GM18502 (cell line): ENCODE data around the gene RUNX3.

Experiments used
- ATAC-seq: cut with Tn5 transposase; IDR thresholded peaks from one replicate; pipeline ENCODE4 v1.9.1; 2021; ENCODE audit warnings: mild to moderate bottlenecking; ENCODE audit not compliant: unreplicated experiment, poor library complexity

Gene RUNX3

GRCh38 chr1:24949331-24949881 lies 19.3 kb upstream of the RUNX3 start:
- no peak for ATAC-seq

GRCh38 chr1:24948079-24948827 lies 18.2 kb upstream of the RUNX3 start:
- ATAC-seq: no peak

GRCh38 chr1:24946861-24947658 lies 17.0 kb upstream of the RUNX3 start:
- peak; percentile 80 for ATAC-seq

GRCh38 chr1:24945354-24946326 lies 15.6 kb upstream of the RUNX3 start:
- ATAC-seq: no peak

- no peak for ATAC-seq
Observed at GRCh38 chr1:24944318-24944717, 14.2 kb upstream of the RUNX3 start.

- no peak for ATAC-seq
Observed at GRCh38 chr1:24942789-24943188, 12.7 kb upstream of the RUNX3 start.

- ATAC-seq: no peak
Observed at GRCh38 chr1:24941564-24941963, 11.5 kb upstream of the RUNX3 start.

GRCh38 chr1:24940231-24940630 lies 10.2 kb upstream of the RUNX3 start:
- ATAC-seq: no peak

GRCh38 chr1:24939675-24940193 lies 9.7 kb upstream of the RUNX3 start:
- no peak for ATAC-seq

- ATAC-seq: no peak
Observed at GRCh38 chr1:24939040-24939674, 9.1 kb upstream of the RUNX3 start.

- no peak for ATAC-seq
Observed at GRCh38 chr1:24938276-24938675, 8.2 kb upstream of the RUNX3 start.

- no peak for ATAC-seq
Observed at GRCh38 chr1:24936684-24937083, 6.6 kb upstream of the RUNX3 start.

GRCh38 chr1:24935615-24936484 lies 5.8 kb upstream of the RUNX3 start:
- ATAC-seq: no peak

GRCh38 chr1:24935196-24935526 lies 5.1 kb upstream of the RUNX3 start:
- no peak for ATAC-seq

- no peak for ATAC-seq
Observed at GRCh38 chr1:24934310-24935195, 4.5 kb upstream of the RUNX3 start.

- no peak for ATAC-seq
Observed at GRCh38 chr1:24933468-24933867, 3.4 kb upstream of the RUNX3 start.

GRCh38 chr1:24932725-24933294 lies 2.7 kb upstream of the RUNX3 start:
- ATAC-seq: no peak
